Stimulated activated CD8-positive, alpha-beta memory T cell treated with anti-CD3 and anti-CD28 coated beads, Interleukin-7, amount 100 ng/mL, for 4 hours (primary cell): ENCODE data around the gene CPEB4.

ENCODE experiments used
- DNase-seq, 2 donors: peaks; one replicate each; pipeline ENCODE4 v3.0.0-alpha.2; 2020; ENCODE audit warnings: low read depth in 2 of 2

The CPEB4 gene

DNA sequence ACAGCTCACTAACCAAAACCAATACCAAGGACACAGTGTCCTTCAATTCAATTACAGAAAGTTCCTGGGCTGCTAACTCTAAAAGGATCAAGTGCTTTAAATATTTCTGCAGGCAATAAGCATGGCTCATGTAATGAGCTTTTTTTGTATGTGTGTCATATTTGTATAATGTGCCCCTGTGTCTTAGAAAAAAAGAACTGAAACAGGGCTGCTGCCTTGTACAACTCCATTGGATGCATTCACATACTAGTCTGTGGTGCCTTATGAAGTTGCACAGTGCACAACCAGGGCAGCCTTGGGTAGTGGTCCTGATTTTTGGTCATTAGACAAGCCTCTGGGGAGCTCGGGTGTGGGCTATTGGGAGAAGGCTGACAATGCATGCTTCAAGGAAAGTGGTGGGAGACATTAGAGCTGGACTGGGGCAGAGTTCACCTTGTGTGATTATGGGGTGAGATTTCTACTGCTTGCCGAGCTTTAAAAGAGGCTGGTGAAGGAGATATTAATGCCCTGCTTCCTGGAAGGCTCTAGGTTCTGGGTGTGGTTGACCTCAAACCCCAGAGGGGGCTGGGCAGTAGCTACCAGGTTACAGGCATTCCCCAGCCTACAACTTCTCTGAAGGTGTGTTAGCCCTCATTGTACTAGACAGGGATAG is 3.6 kb upstream of the CPEB4 start:
- DNase-seq = peak in 1 of 2 donors; percentile 16

DNA sequence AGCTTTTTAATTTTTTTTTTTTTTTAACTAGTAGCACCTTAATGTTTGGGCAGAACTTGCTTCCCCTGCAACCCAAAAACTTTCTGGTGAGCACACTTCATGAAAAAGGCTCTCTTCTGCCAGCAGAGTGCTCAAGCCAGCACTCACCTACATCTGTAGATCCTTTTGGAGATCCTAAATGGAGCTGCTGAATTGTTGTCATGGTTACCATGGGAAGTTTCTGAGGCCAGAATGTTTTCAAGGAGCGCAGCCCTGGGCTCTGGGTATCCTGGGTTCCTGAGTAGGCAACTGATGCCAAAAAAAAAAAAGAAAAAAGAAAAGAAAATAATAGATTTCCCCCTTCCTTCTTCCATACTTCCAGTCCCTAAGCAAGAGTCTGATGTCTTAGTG is 3.1 kb upstream of the CPEB4 start:
- DNase-seq = no peak

DNA sequence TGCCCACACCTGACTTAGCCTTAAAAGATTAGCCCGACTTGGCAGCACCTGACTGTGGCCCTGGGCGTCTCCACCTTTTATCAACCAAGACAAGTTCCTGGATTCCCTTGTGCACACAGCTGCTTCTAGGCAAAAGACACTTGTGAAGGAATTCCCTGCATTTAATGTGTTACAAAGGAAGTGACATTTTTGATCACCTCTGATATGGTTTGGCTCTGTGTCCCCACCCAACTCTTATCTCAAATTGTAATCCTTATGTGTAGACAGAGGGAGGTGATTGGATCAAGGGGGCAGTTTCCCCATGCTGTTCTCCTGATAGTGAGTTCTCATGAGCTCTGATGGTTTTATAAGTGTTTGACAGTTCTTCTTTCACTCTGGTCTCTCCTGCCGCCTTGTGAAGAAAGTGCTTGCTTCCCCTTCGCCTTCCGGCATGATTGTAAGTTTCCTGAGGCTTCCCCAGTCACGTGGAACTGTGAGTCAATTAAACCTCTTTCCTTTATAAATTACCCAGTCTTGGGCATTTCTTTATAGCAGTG is 2.6 kb upstream of the CPEB4 start:
- DNase-seq = peak in 1 of 2 donors; percentile 12

DNA sequence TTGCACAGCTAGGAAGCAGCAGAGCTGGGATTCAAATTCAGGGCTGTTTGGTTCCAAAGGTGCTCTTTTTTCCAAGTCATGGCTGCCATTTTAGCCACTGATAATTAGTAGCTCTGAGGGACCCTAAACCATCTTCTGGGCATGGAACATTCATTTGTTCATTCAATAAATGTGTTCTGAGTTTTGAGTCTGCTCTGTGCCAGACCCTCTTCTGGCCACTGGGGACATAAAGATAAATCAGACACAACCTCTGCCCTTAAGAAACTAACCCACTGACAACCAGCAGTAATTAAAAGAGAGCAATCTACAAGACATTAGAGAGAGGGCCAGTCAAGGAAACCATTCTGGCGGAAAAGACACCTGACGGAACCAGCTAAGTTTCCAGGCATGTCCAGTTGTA is 2.0 kb upstream of the CPEB4 start:
- no peak for DNase-seq

DNA sequence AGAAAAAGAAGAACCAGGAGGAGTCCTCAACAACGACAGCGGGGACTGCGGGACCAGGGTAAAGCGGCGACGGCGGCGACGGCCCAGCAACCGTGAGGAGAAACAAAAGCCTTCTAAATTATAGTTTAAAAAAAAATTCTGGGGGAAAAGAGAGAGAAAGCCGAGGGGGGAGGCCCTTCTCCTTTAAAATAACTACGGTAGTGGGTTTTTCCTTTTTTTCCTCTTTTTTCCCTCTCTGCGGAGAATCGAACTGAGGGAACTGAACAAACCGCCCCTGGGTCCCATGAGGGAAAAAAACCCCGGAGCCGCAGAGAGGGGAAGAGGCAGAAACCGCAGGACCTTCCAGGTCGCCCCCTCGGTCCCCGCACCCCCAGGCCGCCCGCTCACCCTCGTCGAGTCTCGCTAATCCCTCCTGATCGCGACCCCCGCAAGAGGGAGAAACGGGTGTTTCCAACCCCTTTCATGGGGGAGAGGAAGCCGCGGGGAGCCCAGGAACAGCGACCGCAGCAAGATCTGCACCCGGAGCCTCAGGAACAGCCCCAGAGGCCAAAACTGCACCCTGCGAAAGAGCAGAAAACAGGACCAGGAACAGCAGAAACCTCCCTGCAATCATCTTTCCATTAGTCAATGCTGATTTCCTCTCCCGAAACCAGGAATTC is 453 bp downstream of the CPEB4 start:
- peak in 1 of 2 donors; percentile 7 for DNase-seq

DNA sequence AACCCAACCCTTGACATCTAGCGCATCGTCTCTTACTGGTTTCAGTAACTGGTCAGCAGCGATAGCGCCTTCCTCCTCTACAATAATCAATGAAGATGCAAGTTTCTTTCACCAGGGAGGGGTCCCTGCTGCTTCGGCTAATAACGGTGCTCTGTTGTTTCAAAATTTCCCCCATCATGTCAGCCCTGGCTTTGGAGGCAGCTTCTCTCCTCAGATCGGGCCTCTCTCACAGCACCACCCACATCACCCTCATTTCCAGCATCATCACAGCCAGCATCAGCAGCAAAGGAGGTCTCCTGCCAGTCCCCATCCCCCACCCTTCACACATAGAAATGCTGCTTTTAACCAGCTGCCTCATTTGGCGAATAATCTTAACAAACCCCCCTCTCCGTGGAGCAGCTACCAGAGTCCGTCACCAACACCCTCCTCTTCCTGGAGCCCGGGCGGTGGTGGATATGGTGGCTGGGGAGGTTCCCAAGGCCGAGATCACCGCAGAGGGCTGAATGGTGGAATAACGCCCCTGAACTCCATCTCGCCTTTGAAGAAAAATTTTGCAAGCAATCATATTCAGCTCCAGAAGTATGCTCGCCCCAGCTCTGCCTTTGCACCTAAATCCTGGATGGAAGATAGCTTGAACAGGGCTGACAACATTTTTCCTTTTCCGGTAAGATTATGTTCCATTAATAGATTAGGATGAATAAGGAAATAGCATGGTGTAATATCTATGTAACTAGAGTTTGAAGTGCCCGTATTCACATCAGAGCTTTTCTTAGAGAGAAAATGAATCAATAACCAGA is 2.2 kb downstream of the CPEB4 start:
- DNase-seq = no peak

DNA sequence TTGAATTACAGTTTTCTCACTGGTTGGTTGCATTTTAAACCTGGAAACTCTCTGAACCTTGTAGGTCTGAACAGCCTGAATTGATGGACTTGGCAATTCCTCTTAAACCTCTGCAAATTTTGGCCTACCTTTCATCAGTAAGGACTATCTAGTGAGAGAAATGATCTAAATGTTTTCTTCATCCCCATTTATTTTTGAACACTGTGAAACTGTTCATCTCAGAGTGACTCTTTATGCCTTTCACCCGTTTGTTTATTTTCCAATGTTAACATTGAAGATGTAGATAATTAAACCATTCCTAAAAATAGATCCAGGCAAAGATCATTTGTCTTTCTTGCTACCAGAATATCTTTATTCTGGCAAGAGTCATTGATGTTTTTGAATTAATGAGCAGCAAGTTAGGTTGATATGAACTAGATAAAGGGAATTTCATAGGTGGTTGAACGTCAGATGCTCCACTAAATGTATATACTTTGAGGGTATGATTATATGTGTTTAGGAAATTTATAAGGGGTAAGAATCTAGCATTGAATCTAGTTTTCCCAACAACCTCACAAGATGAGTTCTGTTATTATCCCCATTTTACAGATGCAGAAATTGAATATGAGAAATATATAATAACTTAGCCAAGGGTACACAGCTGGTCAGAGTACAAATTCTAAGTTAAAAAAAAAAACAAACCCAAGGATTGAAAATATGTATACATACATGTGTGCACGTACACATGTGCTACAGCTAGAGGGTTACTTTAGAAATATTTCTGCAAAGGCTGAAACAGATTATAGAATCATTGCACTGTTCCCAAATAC is 3.4 kb downstream of the CPEB4 start:
- no peak for DNase-seq

DNA sequence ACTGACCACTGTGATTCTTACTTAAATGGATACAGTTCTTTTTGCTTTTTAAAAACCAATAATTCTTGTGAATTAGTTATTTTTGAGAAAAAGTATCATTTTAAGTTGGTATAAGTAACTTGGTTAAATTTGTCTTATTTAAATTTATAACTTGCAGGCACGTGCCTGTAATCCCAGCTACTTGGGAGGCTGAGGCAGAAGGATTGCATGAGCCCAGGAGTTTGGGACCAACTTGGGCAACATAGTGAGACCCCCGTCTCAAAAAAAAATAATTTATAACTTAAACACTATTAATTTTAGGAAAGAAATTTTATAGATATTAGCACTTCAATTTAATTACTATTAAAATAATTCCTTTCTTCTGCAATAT is 5.0 kb downstream of the CPEB4 start:
- DNase-seq = no peak

DNA sequence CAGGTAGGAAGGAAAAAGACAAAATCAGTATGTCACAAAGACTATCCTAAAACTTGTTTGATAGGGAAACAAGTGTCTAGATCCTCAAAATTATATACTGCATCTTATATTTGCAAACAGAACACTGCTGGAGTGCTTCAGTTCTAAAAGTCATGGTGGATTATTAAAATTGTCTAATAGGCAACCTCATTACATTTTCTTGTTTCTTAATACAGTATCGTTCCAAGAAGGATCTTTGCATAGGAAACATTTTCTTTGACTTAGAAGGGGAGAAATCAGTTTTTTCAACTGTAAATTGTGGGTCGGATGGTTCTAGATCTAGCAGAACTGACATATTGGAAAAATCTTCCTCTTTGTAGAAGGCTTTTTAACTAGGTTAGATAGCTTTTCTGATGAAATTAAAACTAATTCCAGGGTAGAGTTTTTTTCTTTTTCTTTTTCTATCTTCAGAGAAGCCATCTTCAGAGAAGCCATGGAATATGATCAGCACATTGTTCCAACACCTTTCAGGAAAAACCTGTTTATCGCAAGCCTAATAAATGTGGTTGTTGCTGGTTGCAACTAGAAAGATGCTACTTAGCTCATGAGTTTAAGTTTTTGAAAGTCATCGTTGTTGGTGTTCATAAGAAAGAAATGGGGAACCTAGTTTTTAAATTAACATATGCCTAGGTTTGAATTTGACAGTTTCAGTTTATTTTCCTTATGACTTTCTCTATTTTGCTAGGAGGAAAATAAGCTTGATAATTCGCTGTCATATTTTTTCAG is 7.4 kb downstream of the CPEB4 start:
- DNase-seq = no peak

DNA sequence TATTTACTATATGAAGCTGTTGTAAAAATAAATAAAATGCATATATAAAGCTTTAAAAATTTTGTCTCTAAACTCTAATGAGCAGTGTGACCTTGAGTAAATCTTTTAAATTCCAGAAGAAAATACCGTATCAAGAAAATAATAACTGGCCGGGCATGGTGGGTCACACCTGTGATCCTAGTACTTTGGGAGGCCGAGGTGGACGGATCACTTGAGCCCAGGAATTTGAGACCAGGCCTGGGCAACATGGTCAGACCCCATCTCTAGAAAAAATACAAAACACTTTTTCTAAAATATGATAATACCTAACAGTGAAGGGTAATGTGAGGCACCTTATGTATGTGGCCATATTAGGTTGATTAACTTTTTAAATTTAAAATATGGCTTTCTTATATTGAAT is 8.5 kb downstream of the CPEB4 start:
- DNase-seq = no peak

DNA sequence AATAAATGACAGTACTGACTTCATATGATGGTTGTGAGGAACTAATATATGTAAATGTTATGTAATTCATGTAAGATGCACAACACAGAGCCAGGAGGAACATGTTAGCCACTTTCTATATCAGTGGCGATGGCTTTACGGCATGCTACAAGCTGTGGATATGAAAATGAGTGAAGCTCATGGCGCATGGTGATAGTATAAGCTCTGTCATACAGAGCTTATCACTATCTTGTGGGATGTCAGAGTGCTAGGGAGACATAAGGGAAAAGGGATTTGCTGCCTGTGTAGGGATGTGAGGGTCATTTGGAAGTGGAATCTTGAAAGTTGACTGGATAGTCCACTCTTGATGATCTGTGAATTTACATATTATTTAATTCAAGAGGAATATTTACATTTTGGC is 13.6 kb downstream of the CPEB4 start:
- DNase-seq = no peak

DNA sequence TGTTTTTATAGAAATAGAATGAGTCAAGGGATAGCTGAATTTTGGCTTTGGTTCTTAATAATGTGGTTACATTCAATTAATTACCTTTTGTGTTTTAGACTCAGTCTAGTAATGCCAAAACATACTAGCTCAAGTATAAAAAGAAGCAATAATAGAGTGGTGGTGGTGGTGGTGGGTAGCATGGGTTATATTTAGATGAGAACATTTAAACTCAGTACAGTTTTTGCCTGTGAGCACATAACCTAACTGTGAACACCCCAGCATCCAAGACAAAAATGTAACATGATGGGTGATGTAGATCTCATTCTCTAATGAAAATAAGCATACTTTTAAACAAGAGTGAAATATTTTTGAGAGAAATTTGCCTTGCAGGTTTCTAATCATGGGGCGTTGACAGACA is 14.2 kb downstream of the CPEB4 start:
- DNase-seq = no peak

DNA sequence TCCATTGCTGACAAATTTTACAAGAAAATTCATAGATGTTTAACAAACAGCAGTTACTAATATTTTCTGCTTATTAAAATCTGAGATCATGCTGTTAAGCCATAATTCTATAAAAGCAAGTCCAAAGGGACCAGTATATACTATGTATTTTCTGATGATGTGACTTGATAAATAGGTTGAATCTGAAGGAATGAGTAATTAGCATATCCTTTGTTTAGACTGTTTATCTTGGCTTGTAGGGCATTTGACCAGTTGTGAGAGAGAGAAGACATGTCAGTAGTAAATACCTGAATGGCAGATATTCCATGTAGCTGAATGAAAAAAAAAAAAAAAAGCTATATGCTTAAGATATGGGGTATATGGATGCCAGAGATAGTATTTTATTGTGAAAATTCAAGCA is 14.6 kb downstream of the CPEB4 start:
- DNase-seq = no peak

DNA sequence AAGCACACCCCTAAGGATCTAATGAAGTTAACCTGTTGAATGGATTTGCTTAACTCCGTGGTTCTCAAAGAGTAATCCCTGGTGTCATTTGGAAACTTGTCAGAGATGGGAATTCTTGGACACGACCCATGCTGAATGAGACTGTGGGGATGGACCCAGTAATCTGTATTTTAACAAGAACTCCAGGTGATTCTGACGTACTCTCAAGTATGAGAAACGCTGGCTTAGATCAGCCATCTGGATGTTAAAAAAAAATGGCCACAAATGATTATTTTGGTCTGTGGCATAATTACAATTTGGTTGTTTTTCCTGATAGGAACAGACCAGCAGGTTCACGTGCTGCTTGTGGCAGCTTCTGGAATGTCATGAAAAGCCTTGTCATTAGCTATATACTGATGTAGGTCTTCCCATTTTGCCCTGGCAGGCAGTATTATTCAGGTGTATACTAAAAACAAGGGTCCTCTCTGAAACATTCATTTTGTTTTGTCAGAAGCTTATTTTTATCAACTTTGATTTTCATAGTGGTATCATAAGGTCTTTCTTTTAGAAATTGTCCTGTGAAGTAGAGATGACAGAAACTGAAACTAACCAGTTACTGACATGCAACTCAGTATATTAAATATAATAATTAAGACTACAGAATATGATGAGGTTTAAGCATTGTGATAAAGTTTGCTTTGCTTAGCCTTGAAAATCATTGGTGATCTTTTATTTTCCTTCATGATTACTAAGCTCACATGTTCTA is 15.4 kb downstream of the CPEB4 start:
- DNase-seq = no peak

DNA sequence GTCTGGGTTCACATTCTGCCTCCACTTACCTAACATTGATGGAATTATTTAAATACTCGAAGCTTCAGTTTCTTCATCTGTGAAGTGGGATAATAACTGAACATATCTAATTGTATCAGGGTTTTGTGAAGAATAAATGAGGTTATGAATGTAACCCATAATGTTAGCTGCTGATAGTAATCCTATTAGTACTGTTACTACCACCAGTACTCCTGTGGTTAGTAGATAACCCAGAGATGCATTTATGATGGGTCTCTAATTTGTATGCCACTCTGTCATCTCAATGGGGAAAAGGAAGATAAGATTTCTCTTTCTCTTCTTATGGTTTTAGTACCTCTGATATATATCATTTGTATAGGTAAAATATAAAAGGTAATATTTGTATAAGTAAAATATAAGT is 16.0 kb downstream of the CPEB4 start:
- DNase-seq = no peak

DNA sequence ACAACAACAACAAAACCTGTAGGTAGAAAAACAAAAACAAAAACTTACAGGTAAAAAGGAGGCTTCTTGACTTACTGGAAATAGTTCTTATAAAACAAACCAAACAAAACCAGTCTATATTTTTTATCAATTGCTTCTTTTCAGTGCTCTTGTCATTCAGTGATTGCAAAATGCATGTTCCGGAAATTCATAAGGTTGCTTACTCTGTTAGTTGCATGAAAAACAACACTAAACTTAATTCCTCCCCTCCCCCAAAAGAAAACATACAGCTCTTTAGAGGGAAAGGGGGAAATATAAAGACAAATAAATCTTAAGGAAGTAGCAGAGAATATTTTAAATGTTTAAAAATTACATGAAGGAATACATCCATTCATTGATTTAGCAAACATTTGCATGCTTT is 19.1 kb downstream of the CPEB4 start:
- DNase-seq = no peak

DNA sequence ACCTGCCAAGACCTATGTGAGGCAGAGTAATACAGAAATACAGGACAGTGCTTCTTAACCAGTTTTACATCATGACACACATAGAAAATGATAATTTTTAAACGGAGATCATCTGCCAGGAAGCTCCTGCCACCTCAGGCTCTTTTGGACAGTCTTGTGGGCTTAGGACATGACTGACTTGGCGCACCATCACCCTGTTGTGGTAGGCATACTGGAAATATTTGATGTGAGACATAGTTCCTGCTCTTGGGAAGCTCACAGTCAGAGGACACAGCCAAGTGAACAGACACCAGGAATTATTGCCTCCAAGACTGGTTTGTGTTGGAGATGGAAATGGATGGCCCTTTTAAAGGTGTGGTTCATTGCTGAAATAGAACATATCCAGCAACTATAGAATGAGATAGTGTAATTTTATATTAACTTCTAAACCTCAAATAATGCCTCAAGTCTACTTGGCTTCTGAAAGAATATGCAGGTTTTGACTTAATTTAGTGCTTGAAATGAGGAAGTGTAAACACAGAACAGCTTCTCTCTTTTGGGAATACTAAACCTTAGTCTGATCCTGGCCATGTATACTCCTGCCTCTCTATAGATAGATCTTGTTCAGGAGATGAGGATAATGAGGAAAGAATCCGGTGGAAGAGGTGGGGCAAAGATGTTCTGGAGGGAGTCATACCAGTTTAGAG is 19.7 kb downstream of the CPEB4 start:
- DNase-seq = no peak

DNA sequence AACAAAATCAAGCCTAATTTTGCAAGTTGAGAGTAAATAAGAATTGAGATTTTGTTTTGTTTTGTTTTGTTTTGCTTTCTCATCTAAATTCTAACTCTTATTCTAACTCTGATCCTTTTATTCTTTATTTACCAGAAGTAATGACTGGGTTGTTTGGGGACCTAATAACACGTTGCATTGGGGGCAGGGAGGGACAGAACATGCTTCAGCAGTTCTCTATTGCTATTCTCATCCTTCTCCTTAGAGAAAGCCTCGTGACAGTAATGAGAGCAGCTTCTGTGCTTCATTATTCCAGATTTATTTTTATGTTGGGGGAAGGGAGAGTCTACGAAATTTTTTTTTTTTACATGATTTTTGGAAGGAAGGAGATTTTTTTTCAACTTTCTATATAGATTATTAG is 21.1 kb downstream of the CPEB4 start:
- DNase-seq = no peak

DNA sequence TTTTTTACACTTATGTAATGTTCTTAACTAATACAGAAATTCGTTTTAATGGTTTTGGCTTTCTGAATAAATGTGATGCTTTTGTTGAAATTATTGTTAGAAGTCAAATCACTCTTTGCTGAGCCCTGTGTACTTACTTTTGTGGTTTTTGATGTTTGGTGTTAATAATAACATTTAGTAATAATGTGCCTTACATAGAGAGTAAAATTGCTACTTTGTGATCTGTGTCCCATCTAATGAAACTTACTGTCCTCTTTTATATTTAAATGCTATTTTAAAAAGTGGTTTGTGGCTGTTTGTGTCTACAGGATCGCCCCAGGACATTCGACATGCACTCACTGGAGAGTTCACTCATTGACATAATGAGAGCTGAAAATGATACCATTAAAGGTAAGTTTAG is 22.1 kb downstream of the CPEB4 start:
- no peak for DNase-seq

DNA sequence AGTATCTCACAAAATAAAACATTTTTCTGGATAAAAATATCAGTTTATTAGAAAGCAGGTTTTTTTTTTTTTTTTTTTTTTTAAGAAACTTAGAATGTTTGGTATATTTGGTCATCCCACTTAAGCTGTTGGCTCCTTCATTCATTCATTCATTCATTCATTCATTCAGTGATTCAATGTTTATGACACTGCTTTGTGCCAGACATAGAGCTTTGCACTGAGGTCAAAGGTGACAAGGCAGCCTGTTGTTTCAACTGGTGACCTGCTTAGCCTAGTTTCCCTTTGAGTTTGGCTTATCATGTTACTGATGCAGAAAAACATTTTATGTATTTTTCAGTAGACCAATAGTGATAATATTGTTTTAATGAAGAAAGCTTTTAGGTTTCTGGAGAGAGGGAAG is 23.5 kb downstream of the CPEB4 start:
- no peak for DNase-seq
